Neural progenitor cell (in vitro differentiated cells): ENCODE measurements around the gene NUDT7.

ENCODE experiments used
- CTCF ChIP-seq: fragments of 200-600 bp; sonication (generic); IDR thresholded peaks from 2 replicates; pipeline ENCODE4 v1.5.1; 2017; ENCODE audit warnings: antibody characterized with exemption, mild to moderate bottlenecking
- EZH2 ChIP-seq: fragments of 200-600 bp; sonication (generic); IDR thresholded peaks from 2 replicates; pipeline ENCODE4 v1.6.1; 2017; ENCODE audit warnings: antibody characterized with exemption, mild to moderate bottlenecking, moderate library complexity
- EZH2phosphoT487 ChIP-seq: fragments of 200-600 bp; sonication (generic); IDR thresholded peaks from 2 replicates; pipeline ENCODE4 v1.6.1; 2017; ENCODE audit warnings: antibody characterized with exemption

- TF ChIP-seq CTCF (no peak), EZH2 (no peak), EZH2phosphoT487 (no peak)
These were observed 39.7 kb upstream of the NUDT7 start for GRCh38 chr16:77682586-77682985.
